K562 (cell line): ENCODE measurements around the gene CEP89. TPM values are rescaled to one million over a fixed set of nuclear protein-coding genes. Genes with fewer than 3 reads are reported as not detected.

Experiments
- ATAC-seq: fragments of 200-7000 bp; cut with Tn5 transposase; 3 replicates; pipeline ENCODE4 v1.9.1; 2020; ENCODE audit warnings: moderate library complexity
- BruUV-seq: library from RNA; stranded (reverse); fragments of 400-500 nt; replicated peaks from 2 replicates; lab custom pipeline; 2021; lab: Mats Ljungman, UMichigan
- CTCF ChIA-PET: fragments of 300-600 bp; formaldehyde crosslinking; extraction: SDS; loops from one replicate; lab custom pipeline; 2021; ENCODE audit warnings: low intra/inter-chr PET ratio; lab: Yijun Ruan, JAX
- POLR2A ChIA-PET: fragments of 300-600, 350-650 bp; sonication (Branson Sonifier 250); formaldehyde crosslinking; extraction: SDS; loops from one replicate; lab custom pipeline; 2021; ENCODE audit warnings: antibody characterized with exemption, inconsistent platforms; lab: Yijun Ruan, JAX
- DNase-seq, 4 experiments: peaks; one replicate each; pipeline versions ENCODE4 v3.0.0 to v3.0.0-alpha.2; 2011 to 2018; ENCODE audit warnings: low spot score in 3 of 4, mixed read lengths in 3 of 4; ENCODE audit errors: extremely low read depth in 1 of 4
- FAIRE-seq: peaks from 2 replicates; lab custom pipeline; 2011; peaks lifted over from hg19 to GRCh38; lab: Jason Lieb, UNC
- H2AFZ ChIP-seq: 2 replicates; pipeline ENCODE4 v1.6.0; 2011; ENCODE audit warnings: low read depth, low read length, control low read depth, inconsistent platforms
- H3K27ac ChIP-seq: fragments of 200-600 bp; 3 replicates; pipeline ENCODE4 v1.8.0; 2011; ENCODE audit warnings: low read depth, mild to moderate bottlenecking, control low read depth, inconsistent platforms, low read length, moderate library complexity, mixed read lengths; ENCODE audit errors: extremely low read depth
- H3K27me3 ChIP-seq, 2 experiments: fragments of 300-600 bp in 1 of 2; 2 replicates in 1 of 2; 3 replicates in 1 of 2; pipeline versions ENCODE4 v1.6.0 to v1.8.0; 2011; ENCODE audit warnings: inconsistent platforms in 2 of 2, low read length in 2 of 2, mild to moderate bottlenecking in 1 of 2, mixed read lengths in 1 of 2, moderate library complexity in 1 of 2; ENCODE audit not compliant: control insufficient read depth in 2 of 2, insufficient read depth in 2 of 2
- H3K36me3 ChIP-seq: fragments of 300-600 bp; 3 replicates; pipeline ENCODE4 v1.8.0; 2011; ENCODE audit warnings: mild to moderate bottlenecking, low read length, inconsistent platforms; ENCODE audit not compliant: control insufficient read depth, insufficient read depth
- H3K4me1 ChIP-seq, 2 experiments: fragments of 200-600 bp in 1 of 2; replicated peaks in 1 of 2; 2 replicates in 1 of 2; 3 replicates in 1 of 2; pipeline versions ENCODE4 v1.5.1 to v1.8.0; 2011; ENCODE audit warnings: inconsistent platforms in 2 of 2, low read length in 2 of 2, mild to moderate bottlenecking in 1 of 2, mixed read lengths in 1 of 2, moderate library complexity in 1 of 2; ENCODE audit not compliant: control insufficient read depth in 2 of 2, insufficient read depth in 2 of 2
- H3K4me2 ChIP-seq: 2 replicates; pipeline ENCODE4 v1.6.1; 2011; ENCODE audit warnings: low read length, control low read depth, inconsistent platforms, mixed read lengths; ENCODE audit not compliant: insufficient read depth
- H3K4me3 ChIP-seq: fragments of 200-600 bp; sonication (generic), shearing (Covaris generic); 2 replicates; pipeline ENCODE4 v1.5.1; 2016; ENCODE audit warnings: control low read depth, inconsistent platforms
- H3K79me2 ChIP-seq: fragments of 200-600 bp; 3 replicates; pipeline ENCODE4 v1.8.0; 2011; ENCODE audit warnings: low read length, inconsistent platforms; ENCODE audit not compliant: control insufficient read depth, insufficient read depth
- H3K9ac ChIP-seq, 2 experiments: 2 replicates each; pipeline versions ENCODE4 v1.6.0 to v1.6.1; 2011; ENCODE audit warnings: low read depth in 2 of 2, low read length in 2 of 2, control low read depth in 1 of 2, inconsistent platforms in 1 of 2, mild to moderate bottlenecking in 1 of 2, mixed read lengths in 1 of 2; ENCODE audit not compliant: insufficient read depth in 1 of 2
- H3K9me1 ChIP-seq: one replicate; pipeline ENCODE4 v1.6.0; 2011; ENCODE audit warnings: inconsistent platforms, mild to moderate bottlenecking, low read length, moderate library complexity; ENCODE audit not compliant: control insufficient read depth, insufficient read depth
- H3K9me3 ChIP-seq: replicated peaks from 2 replicates; pipeline ENCODE4 v1.5.1; 2011; ENCODE audit warnings: low read depth, low read length, inconsistent platforms; ENCODE audit not compliant: control insufficient read depth, insufficient read depth
- H4K20me1 ChIP-seq: replicated peaks from 2 replicates; pipeline ENCODE4 v1.6.1; 2011; ENCODE audit warnings: low read length, inconsistent platforms, mixed read lengths; ENCODE audit not compliant: control insufficient read depth, insufficient read depth
- CBX3 ChIP-seq, 2 experiments: IDR thresholded peaks; 1 replicate in 1 of 2; 2 replicates in 1 of 2; pipeline ENCODE4 v1.6.1; 2012; ENCODE audit warnings: inconsistent platforms in 2 of 2, low read length in 2 of 2, borderline replicate concordance in 1 of 2, control low read depth in 1 of 2
- CHD4 ChIP-seq: fragments of 200-600 bp; sonication (generic); IDR thresholded peaks from 3 replicates; pipeline ENCODE4 v1.6.1; 2012; ENCODE audit warnings: low read depth, mild to moderate bottlenecking, mixed read lengths, low read length, inconsistent platforms; ENCODE audit not compliant: insufficient read depth, insufficient replicate concordance, poor library complexity, severe bottlenecking
- CSDE1 ChIP-seq, 2 experiments: fragments of 450-650 bp; IDR thresholded peaks; 2 replicates each; pipeline ENCODE4 v1.6.1; 2016; ENCODE audit warnings: mild to moderate bottlenecking in 1 of 2
- HCFC1 ChIP-seq: IDR thresholded peaks from 2 replicates; pipeline ENCODE4 v1.6.1; 2012; ENCODE audit warnings: low read depth, low read length, improper control_type of control experiment
- HDAC1 ChIP-seq, 2 experiments: fragments of 450-650 bp; IDR thresholded peaks; 2 replicates each; pipeline ENCODE4 v1.6.1; 2016 to 2017; ENCODE audit warnings: inconsistent platforms in 1 of 2, mild to moderate bottlenecking in 1 of 2, moderate library complexity in 1 of 2
- HMG20A ChIP-seq: fragments of 450-650 bp; formaldehyde crosslinking; conservative IDR thresholded peaks from 2 replicates; pipeline ENCODE4 v1.4.0; 2020; ENCODE audit warnings: mild to moderate bottlenecking, mixed read lengths
- HNRNPK ChIP-seq: fragments of 200-400 bp; formaldehyde crosslinking; IDR thresholded peaks from one replicate; pipeline ENCODE4 v1.6.1; 2018; ENCODE audit warnings: mild to moderate bottlenecking, low read depth, low read length; ENCODE audit not compliant: poor library complexity, severe bottlenecking
- IRF2 ChIP-seq: sonication (generic); formaldehyde crosslinking; IDR thresholded peaks from 2 replicates; pipeline ENCODE4 v1.8.1; 2022; ENCODE audit warnings: mild to moderate bottlenecking, missing genetic modification reagents
- NFXL1 ChIP-seq: fragments of 450-650 bp; formaldehyde crosslinking; IDR thresholded peaks from 2 replicates; pipeline ENCODE4 v1.4.0; 2021; ENCODE audit warnings: mild to moderate bottlenecking
- PTTG1 ChIP-seq: fragments of 450-650 bp; IDR thresholded peaks from 2 replicates; pipeline ENCODE4 v1.6.1; 2016; ENCODE audit warnings: low read depth, mild to moderate bottlenecking, missing genetic modification characterization, missing compliant biosample characterization
- RAD51 ChIP-seq: fragments of 450-650 bp; IDR thresholded peaks from 2 replicates; pipeline ENCODE4 v1.7.1; 2016; ENCODE audit warnings: low read depth, mild to moderate bottlenecking, borderline replicate concordance
- TEAD4 ChIP-seq, 2 experiments: sonication (generic) in 1 of 2; formaldehyde crosslinking in 1 of 2; IDR thresholded peaks; 2 replicates each; pipeline versions ENCODE4 v1.6.1 to v1.8.0; 2012 to 2022; ENCODE audit warnings: borderline replicate concordance in 1 of 2, inconsistent platforms in 1 of 2, low read length in 1 of 2, mild to moderate bottlenecking in 1 of 2, missing genetic modification reagents in 1 of 2
- TRIM28 ChIP-seq: fragments of 450-650 bp; IDR thresholded peaks from 2 replicates; pipeline ENCODE4 v1.6.1; 2017
- ZBTB8A ChIP-seq: fragments of 450-650 bp; IDR thresholded peaks from 2 replicates; pipeline ENCODE4 v1.6.1; 2018; ENCODE audit warnings: mild to moderate bottlenecking, moderate library complexity; ENCODE audit not compliant: partially characterized antibody
- ZNF146 ChIP-seq: IDR thresholded peaks from one replicate; pipeline ENCODE4 v1.6.1; 2018; ENCODE audit warnings: missing compliant biosample characterization; ENCODE audit not compliant: unreplicated experiment
- ZNF212 ChIP-seq: fragments of 450-650 bp; formaldehyde crosslinking; IDR thresholded peaks from 2 replicates; pipeline ENCODE4 v1.4.0; 2020; ENCODE audit warnings: mild to moderate bottlenecking
- ZNF232 ChIP-seq: sonication (generic); formaldehyde crosslinking; IDR thresholded peaks from 2 replicates; pipeline ENCODE4 v1.8.0; 2022; ENCODE audit warnings: mild to moderate bottlenecking, missing genetic modification reagents
- ZNF408 ChIP-seq: fragments of 250-450 bp; sonication (Bioruptor Pico); IDR thresholded peaks from 2 replicates; pipeline ENCODE4 v1.4.0; 2020; ENCODE audit warnings: low read depth, mild to moderate bottlenecking, moderate library complexity
- WGBS: fragments of 100-300 bp; shearing (Covaris generic); methylation state at CpG from one replicate; pipeline ENCODE4 v1.1.6; 2016; ENCODE audit warnings: low coverage, mixed read lengths; ENCODE audit not compliant: insufficient coverage; ENCODE audit errors: missing lambda C conversion rate; 5-methylcytosine and 5-hydroxymethylcytosine counted together
- in situ Hi-C: fragments of 300-500 bp; cut with MboI; formaldehyde crosslinking; loops from 4 replicates; pipeline ENCODE4 v1.15.0; 2018; ENCODE audit warnings: inconsistent platforms, mixed read lengths
- intact Hi-C: fragments of 100-400 bp; cut with micrococcal nuclease; formaldehyde crosslinking; loops from 2 replicates; pipeline ENCODE4 v1.14.2; 2022
- polyA plus RNA-seq, 8 experiments: library from polyadenylated mRNA; depleted of rRNA in 4 of 8; stranded (reverse) in 5 of 8; unstranded in 3 of 8; fragments of >200 nt; fragmentation: Nextera tagmentation in 2 of 8; fragmentation: Illumina TruSeq in 1 of 8; extraction: Ambion mirVana in 2 of 8; extraction: Trizol in 1 of 8; gene quantifications; 2 replicates each; pipeline versions ENCODE4 v1.2.1 to v1.2.3, GENCODE V29; 2011 to 2014; ENCODE audit warnings: inconsistent platforms in 1 of 8, missing spikeins in 1 of 8
- total RNA-seq, 7 experiments: library from RNA; depleted of rRNA in 6 of 7; stranded (reverse); fragments of >200 nt in 6 of 7; fragmentation: Illumina TruSeq in 2 of 7; extraction: Trizol in 2 of 7; gene quantifications; 2 replicates each; pipeline versions ENCODE4 v1.2.1 to v1.2.3, GENCODE V29; 2011 to 2021; ENCODE audit warnings: low replicate concordance in 1 of 7
- TF ChIP-seq, protein P1 (sequence below): fragments of 450-650 bp; IDR thresholded peaks from 2 replicates; pipeline ENCODE4 v1.6.1; 2016

CEP89 gene
- total and polyA plus RNA-seq, 9 of the 15 experiments (the other 6 are each of a cell fraction or from before 2014, with no cell fraction given): 5.5 to 15.0 (median 7.2) TPM

- Histone ChIP-seq H3K36me3 (no peaks in the 10 kb centered on the region), H4K20me1 (no peaks in the 10 kb centered on the region), H2AFZ (no peak overlapping the region), H3K4me3 (no peak overlapping the region), H3K4me1 (peaks cover 0 to 16% of the 10 kb centered on the region in 2 experiments; a peak in 1 of 5 replicates), H3K79me2 (no peaks in the 10 kb centered on the region), H3K9ac (no peak overlapping the region), H3K27ac (no peak overlapping the region), H3K9me1 (no peaks in the 10 kb centered on the region), H3K9me3 (no peaks in the 10 kb centered on the region), H3K4me2 (no peak overlapping the region), H3K27me3 (peaks cover 25 to 60% of the 10 kb centered on the region in 2 experiments)
- CTCF ChIA-PET: no interaction called here
- in situ Hi-C loops (no loop called here), intact Hi-C loops (no loop called here)
- under 1% methylated on average over 8 of the region's 8 CpGs for WGBS
- ATAC-seq (no peak), FAIRE-seq (no peak), DNase-seq (no peak)
- TF ChIP-seq PTTG1 (no peak), HNRNPK (no peak), TRIM28 (no peak), CSDE1 (IDR thresholded peaks at IDR 0.05) (no peak), RAD51 (no peak), IRF2 (CRISPR knock-in tag) (no peak), ZNF146 (CRISPR knock-in tag) (no peak), ZNF408 (CRISPR knock-in tag) (no peak), TEAD4 (IDR thresholded peaks at IDR 0.05; ENCODE audit: low read length) (no peak), TEAD4 (CRISPR knock-in tag; IDR thresholded peaks at IDR 0.05; ENCODE audit: borderline replicate concordance) (no peak), ZNF232 (CRISPR knock-in tag) (no peak), ZBTB8A (no peak), ZNF212 (CRISPR knock-in tag) (no peak), HMG20A (no peak), CBX3 (IDR thresholded peaks at IDR 0.05; ENCODE audit: borderline replicate concordance in 1 of 2, low read length in 2 of 2) (no peak), CHD4 (no peak), HDAC1 (IDR thresholded peaks at IDR 0.05) (no peak), HCFC1 (no peak), NFXL1 (CRISPR knock-in tag) (no peak)
- TF ChIP-seq, protein P1, sequence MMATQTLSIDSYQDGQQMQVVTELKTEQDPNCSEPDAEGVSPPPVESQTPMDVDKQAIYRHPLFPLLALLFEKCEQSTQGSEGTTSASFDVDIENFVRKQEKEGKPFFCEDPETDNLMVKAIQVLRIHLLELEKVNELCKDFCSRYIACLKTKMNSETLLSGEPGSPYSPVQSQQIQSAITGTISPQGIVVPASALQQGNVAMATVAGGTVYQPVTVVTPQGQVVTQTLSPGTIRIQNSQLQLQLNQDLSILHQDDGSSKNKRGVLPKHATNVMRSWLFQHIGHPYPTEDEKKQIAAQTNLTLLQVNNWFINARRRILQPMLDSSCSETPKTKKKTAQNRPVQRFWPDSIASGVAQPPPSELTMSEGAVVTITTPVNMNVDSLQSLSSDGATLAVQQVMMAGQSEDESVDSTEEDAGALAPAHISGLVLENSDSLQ: no peak
- no TSS peak for BruUV-seq
- POLR2A ChIA-PET: no interaction called here
These were observed 108.5 kb downstream of the CEP89 start for GRCh38 chr19:32863301-32863700.
